ENCODE measurements around the gene MRFAP1L1.
A peak's percentile ranks its signal among the peaks of the same experiment; 100 is the strongest.
"Not testable (repeated sequence)": the region's sequence is repeated elsewhere in the genome, so short reads cannot be mapped to it uniquely, and the experiment has no call there.

Gene MRFAP1L1

DNA sequence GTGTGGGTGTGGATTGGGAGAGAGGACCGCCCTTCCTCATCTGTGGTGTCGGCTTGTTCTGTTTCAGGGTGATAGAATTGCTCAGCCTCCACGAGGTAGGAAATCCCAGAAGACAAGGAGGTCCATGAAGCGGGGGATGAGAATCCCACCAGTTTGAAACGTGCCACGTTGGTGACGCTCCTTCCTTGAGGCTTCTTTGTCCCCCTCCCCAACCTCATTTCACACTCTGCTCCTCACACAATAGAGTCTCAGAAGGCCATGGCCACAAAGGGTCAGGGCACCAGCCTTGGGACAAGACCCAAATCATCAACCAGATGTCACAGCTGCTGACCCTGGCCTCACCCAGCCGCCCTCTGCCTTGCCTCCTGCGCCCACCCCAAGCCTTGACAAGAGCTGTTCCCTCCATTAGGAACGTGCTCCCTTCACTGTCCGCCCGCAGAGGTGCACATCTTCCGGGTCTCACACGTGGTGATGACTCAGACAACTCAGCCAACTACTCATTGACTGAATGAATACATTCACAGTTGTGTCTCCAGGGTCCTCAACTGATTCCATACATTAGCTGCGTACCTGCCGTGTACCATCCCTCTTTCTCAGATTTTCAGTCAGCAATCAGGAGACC, 24.6 kb upstream of the MRFAP1L1 start:
- DNase-seq: peak in 1 of 56 donors; percentile 43

- DNase-seq: no peak
Measured at GRCh38 chr4:6733358-6734164, 23.9 kb upstream of the MRFAP1L1 start.

GRCh38 chr4:6732441-6733357, 23.0 kb upstream of the MRFAP1L1 start:
- peak in 39 of 56 donors; percentile 21 to 84 (median 53) for DNase-seq

DNA sequence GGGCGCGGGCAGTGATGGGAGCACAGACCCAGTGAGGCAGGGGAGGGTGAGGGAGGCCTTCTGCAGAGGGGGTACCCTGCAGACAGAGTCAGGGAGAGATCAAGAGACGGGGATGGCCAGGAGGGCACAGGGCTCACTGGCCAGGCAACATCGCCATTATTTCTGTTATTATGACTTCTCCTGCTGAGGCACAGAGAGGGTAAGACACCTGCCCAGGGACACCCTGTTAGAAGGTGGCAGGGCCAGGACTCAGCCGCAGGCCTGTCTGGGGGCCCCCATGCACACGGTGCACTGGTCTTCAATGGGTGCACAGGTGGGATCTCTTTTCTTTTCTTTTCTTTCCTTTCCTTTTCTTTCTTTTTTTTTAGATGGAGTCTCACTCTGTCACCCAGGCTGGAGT, 22.1 kb upstream of the MRFAP1L1 start:
- no peak for DNase-seq

GRCh38 chr4:6731318-6731675, 21.6 kb upstream of the MRFAP1L1 start:
- DNase-seq: no peak

DNA sequence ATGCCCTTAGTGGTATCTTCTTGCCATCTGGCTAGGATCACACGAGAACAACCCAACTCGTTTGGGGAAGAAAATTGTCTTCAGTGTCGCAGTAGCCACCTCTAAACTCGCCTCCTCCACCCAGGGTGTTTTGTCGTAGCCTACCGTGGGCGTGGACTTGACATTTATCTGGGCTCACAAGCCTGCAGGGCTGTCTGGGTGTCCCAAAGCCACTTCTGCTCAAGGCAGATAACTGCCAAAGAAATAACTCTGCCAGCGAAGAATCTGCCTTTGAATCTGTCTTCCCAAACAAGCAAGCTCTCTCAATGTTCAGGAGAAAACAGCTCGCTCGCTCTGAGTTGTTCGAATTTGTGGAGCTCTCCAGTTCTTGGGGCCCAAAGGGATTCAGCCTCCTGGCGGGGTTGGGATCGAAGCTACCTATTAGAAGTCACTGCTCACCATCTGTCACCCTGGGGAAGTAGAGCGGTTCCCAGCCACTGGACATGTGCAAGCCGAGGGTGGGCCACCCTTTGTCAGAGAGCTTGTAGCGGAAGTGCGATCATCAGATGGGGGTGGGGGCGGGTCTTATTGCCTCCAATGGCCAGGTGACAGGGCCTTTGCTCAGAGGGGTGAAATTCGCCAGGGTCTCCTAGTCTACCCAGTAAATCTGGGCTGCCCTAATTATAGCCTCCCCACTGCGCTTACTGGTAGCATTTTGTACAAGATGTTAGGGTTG, 21.1 kb upstream of the MRFAP1L1 start:
- DNase-seq: no peak

- DNase-seq: no peak
Measured at GRCh38 chr4:6728320-6729029, 18.8 kb upstream of the MRFAP1L1 start.

DNA sequence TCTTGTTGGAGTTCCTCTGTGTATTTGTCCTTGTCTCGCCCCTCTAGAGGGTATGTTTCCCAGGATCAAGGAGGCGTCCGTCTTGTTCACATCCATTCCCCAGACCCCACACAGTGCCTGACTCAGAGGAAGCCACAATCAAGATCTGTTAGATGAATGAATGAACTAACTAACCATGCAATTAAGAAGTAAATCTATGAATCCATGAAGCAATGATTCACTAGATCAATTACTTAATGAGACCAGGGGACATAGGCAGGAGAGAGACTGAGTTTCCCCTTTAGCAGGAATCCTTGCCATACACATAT, 18.2 kb upstream of the MRFAP1L1 start:
- no peak for DNase-seq

DNA sequence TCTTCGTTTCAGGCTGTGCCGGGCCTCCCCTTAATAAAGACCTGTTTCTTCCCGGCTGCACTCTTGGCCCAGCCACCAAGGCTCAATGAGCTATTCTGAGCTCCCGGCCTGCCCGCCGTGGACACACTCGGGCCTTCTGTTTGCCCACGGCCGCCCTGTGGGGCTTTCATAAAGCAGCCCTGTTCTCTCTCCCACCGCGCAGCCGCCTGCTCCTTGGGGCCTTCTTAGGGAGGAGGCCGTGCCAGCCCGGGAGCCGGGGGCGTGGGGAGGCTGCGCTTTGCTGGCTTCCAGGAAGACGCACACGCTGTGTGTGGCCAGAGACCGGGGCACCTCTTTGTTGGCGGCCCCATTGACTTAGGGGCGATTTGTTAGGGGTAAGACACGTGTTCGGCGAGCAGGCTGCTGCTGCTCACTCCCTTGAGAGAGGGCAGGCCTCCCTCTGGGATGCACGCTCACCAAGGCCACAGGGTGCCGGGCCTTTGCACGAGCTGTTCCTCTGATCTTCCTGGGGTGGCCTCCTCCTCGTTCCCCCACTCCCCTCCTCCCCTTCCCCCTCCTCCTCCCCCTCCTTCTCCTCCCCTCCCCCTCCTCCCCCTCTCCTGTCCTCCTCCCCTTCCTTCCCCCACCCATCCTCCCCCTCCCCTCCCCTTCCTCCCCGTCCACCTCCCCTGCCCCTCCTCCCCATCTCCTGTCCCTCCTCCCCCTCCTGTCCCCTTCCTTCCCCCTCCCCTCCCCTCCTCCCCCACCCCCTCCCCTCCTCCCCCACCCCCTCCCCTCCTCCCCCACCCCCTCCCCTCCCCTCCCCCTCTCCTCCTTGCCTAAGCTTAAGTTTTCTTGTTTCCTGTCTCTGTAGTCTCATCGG, 17.6 kb upstream of the MRFAP1L1 start:
- peak in 55 of 56 donors; percentile 53 to 96 (median 86) for DNase-seq

DNA sequence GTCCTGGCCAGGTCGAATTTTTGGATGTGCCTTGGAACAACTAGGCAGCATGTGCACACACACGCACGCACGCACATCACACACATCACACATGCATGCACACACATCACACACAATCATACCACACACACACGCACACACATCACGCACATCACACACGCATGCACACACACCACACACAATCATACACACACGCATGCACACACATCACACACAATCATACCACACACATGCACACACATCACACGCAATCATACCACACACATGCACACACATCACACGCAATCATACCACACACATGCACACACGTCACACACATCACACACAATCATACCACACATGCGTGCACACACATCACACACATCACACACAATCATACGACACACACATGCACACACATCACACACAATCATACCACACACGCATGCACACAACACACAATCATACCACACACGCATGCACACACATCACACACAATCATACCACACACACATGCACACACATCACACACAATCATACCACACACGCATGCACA, 15.8 kb upstream of the MRFAP1L1 start:
- not testable (repeated sequence) for DNase-seq

DNA sequence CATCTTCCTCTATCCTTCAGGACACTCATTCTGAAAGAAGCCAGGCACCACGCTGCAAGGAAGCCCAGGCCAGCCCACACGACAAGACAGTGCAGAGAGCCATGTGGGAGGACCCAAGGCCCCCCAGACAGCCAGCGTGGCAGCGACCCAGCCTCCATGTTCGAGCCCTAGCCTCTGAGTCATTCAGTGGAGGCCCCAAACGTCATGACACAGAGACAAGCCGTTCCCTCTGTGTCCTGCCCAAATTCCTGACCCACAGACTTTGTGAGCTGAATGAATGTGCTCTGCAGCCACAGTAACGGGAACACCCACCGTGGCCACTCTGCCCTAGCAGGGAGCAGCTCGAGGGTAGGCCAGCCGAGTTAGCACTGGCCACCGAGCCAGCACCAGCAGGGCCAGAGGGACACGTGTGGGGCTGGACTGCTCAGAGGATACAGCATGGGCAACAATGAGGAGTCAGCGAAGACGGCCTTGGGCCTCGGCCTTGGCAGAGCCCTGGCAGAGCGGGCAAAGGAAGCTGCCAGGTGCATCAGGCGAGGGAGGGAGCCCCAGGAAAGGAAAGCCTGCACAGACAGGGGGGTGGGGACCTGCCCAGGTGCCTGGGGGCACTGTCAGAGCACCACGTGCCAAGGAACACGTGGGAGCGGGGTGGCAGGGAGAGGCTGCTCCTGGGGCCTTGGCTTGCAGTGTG, 14.9 kb upstream of the MRFAP1L1 start:
- peak in 4 of 56 donors; percentile 21 to 35 (median 30) for DNase-seq

GRCh38 chr4:6723851-6724250, 14.2 kb upstream of the MRFAP1L1 start:
- no peak for DNase-seq

- DNase-seq: no peak
Measured at GRCh38 chr4:6722891-6723290, 13.2 kb upstream of the MRFAP1L1 start.

- no peak for DNase-seq
Measured at GRCh38 chr4:6721121-6721520, 11.5 kb upstream of the MRFAP1L1 start.

DNA sequence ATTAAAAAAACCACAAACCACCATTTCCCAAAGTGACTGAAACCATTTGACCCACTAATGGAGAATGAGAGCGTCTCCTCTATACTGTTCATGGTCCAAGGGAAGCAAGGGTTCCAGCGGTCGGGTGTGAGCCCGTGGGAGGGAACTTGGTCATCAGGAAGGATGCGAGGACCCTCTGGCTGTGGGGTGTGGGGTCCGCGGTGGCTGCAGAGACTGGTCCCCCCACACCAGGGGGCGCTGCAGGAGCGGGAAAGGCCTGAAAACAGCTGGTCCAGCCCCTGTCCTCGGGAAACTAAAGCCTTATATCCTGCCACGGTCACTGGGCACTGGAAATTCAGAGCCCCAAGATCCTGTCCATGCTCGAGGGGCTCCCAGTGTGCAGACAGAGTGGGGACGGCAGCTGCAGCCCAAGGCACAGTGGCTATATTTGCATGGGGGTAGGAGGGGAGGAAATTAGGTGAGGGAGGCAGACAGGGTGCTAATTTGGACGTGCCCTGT, 10.6 kb upstream of the MRFAP1L1 start:
- peak in 53 of 56 donors; percentile 25 to 94 (median 74) for DNase-seq

DNA sequence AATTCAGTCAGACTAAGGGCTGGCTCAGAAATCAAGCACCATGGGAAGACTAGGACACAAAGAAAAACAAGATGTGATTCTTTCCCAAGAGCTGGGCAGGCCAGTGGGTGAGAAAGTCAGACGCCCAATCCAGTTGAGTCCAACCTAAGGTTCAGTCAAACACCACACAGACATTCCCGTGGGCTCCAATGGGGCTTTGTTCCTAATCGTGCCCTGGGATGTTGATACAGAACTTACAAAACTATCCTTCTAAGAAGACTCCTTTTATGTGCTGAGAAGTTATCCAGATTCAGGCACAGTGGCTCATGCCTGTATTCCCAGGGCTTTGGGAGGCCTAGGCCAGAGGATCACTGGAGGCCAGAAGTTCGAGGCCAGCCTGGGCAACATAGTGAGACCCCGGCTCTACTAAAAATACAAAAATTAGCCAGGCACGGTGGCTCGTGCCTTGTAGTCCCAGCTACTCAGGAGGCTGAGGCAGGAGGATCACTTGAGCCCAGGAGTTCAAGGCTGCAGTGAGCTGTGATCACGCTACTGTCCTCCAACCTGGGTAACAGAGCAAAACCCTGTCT, 10.0 kb upstream of the MRFAP1L1 start:
- DNase-seq: no peak

GRCh38 chr4:6718932-6719610, 9.4 kb upstream of the MRFAP1L1 start:
- DNase-seq: no peak

Data from nucleus accumbens (tissue), 56 donors.